ENCODE results near the gene DNAI4. TPM values are rescaled to one million over a fixed set of nuclear protein-coding genes. Genes with fewer than 3 reads are reported as not detected.

Gene DNAI4
- total RNA-seq, result 2.9 and 4.5 TPM in 2 replicates

DNA sequence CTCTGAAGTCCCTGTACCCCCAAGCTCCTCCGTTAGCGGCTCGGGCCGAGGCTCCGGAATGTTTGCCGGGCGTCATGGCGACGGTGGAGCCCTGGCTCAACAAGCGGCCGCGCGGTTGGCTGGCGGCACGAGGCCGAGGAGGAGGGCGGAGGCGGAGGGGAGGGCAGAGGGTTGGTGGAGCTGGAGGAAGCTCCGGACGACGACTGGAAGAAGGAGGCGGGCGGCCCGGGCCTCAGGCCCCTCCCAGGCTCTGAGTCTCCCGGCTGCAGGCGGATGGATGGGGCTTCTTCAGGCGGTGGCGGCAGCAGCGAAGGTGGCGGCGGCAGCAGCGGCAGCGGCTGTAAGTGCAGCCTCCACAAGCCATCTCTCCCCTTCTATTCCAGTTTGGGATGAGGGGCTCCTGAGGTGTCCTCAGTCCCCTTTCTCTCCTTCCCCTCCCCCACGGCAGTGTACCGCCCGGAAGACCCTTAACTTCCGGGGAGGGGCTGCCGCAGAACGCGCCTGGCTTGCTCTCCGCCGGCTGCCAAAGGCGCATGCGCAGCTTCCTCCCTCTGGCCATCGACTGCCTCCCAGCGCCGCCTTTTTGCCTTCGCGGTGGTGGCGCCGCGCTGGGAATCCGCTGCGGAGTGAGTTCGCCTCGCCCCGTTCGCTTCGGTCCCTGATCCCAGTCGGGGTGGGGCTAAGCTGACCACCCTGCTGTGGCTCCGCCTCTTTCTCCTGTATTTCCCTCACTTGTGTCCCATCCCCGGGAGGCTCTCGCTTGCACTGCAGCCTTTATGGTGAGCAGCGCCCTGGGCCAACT, at the start of gene DNAI4, which contains the start of gene MIER1:
TSS of gene DNAI4 (minus strand) at position 101 of the 802 bp plus-strand sequence. CDS start at position 76, 25 bp downstream.
TSS of gene MIER1 (plus strand) at position 235 of the 802 bp plus-strand sequence. CDS start at position 274, 39 bp downstream.

Other genes starting within 250 kb of the DNAI4 start
- gene DYNLT5, start 172.4 kb downstream of the DNAI4 start, total RNA-seq, result 0.43 and 1.1 TPM in 2 replicates
- gene INSL5, start 123.6 kb downstream of the DNAI4 start, total RNA-seq, result not detected in 2 replicates
- gene MIER1, start 134 bp upstream of the DNAI4 start, total RNA-seq, result 28.4 and 29.9 TPM in 2 replicates
- gene SLC35D1, start 129.3 kb upstream of the DNAI4 start, total RNA-seq, result 3.4 and 5.4 TPM in 2 replicates
- not detected in 2 replicates for gene C1orf141, start 210.1 kb upstream of the DNAI4 start, total RNA-seq
- not detected in 2 replicates for gene IL23R, start 241.6 kb upstream of the DNAI4 start, total RNA-seq